Tibial nerve (tissue), 4 donors: ENCODE measurements around the gene GLP1R. TPM values are rescaled to one million over a fixed set of nuclear protein-coding genes. Genes with fewer than 3 reads are reported as not detected.

Source experiments
- DNase-seq, 2 donors: peaks; one replicate each; pipeline ENCODE4 v3.0.0-alpha.2; 2019; ENCODE audit warnings: low spot score in 2 of 2
- H3K27ac ChIP-seq, 4 donors: fragments of 200-600 bp; sonication (generic) in 3 of 4; one replicate each; pipeline ENCODE4 v1.5.1; 2017 to 2019; ENCODE audit warnings: mild to moderate bottlenecking in 1 of 4
- H3K27me3 ChIP-seq, 2 donors: fragments of 200-600 bp; sonication (generic) in 1 of 2; one replicate each; pipeline versions ENCODE4 v1.5.1 to v1.6.0; 2017 to 2019
- H3K36me3 ChIP-seq, 3 donors: fragments of 200-600 bp; sonication (generic); one replicate each; pipeline ENCODE4 v1.5.1; 2018 to 2019
- H3K4me1 ChIP-seq, 4 donors: fragments of 200-600 bp; sonication (generic) in 3 of 4; one replicate each; pipeline ENCODE4 v1.5.1; 2017 to 2019
- H3K4me3 ChIP-seq, 4 donors: fragments of 200-600 bp; sonication (generic) in 3 of 4; one replicate each; pipeline ENCODE4 v1.5.1; 2017 to 2019; ENCODE audit warnings: mild to moderate bottlenecking in 1 of 4, moderate library complexity in 1 of 4
- H3K9me3 ChIP-seq, 4 donors: fragments of 200-600 bp; sonication (generic) in 3 of 4; one replicate each; pipeline ENCODE4 v1.5.1; 2017 to 2019
- EP300 ChIP-seq, 2 donors: sonication (generic); formaldehyde crosslinking; IDR thresholded peaks; one replicate each; pipeline ENCODE4 v1.6.1; 2017; ENCODE audit warnings: antibody characterized with exemption in 2 of 2, mild to moderate bottlenecking in 1 of 2
- POLR2A ChIP-seq, 2 donors: fragments of 450-650 bp; IDR thresholded peaks; one replicate each; pipeline ENCODE4 v1.6.1; 2017; ENCODE audit warnings: antibody characterized with exemption in 2 of 2, mild to moderate bottlenecking in 2 of 2, moderate library complexity in 2 of 2
- WGBS, 2 donors: methylation state at CpG; one replicate each; pipeline ENCODE4 v1.1.5; 2018; 5-methylcytosine and 5-hydroxymethylcytosine counted together
- total RNA-seq, 4 donors: library from RNA; depleted of rRNA; stranded (reverse); fragments of >200 nt; gene quantifications; one replicate each; pipeline ENCODE4 v1.1.0, GENCODE V29; 2016
- TF ChIP-seq, protein P1 (sequence below), 5 experiments: fragments of 200-600 bp in 3 of 5; fragments of 450-650 bp in 2 of 5; sonication (generic) in 3 of 5; IDR thresholded peaks; one replicate each; pipeline ENCODE4 v1.5.1; 2016 to 2019; ENCODE audit warnings: antibody characterized with exemption in 5 of 5, mild to moderate bottlenecking in 3 of 5, moderate library complexity in 2 of 5

The GLP1R gene
- total RNA-seq, 4 donors from 2014 or later: 0.20 to 4.2 (median 1.3) TPM

DNA sequence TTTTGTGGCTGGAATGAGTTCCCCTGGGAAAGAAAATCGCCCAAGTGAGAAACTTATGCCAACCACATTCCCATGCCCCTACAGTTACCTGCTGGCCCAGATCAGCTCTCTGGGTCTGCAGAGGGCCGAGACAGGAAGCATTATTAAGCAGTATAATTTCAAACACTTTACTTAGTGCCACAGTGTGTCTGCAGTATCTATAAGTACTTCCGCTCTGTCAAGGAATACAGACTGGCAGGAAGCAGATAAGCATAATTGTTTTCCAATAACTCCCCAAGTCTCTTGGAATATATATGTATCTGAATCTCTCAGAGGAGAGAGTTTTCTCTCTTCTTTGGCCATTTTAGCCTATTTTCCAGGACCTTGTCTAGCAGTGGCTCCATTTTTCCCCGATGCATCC lies 41.5 kb downstream of the GLP1R start:
- H3K27ac ChIP-seq: no peak overlapping the region
- H3K4me3 ChIP-seq: no peak overlapping the region
- WGBS, 2 donors: 59 to 69% methylated on average over 4 of the region's 4 CpGs
- H3K27me3 ChIP-seq: peaks cover 0 to 2% of the 10 kb centered on the region in 2 donors
- H3K9me3 ChIP-seq: no peaks in the 10 kb centered on the region
- no peaks in the 10 kb centered on the region for H3K36me3 ChIP-seq
- TF ChIP-seq, protein P1, sequence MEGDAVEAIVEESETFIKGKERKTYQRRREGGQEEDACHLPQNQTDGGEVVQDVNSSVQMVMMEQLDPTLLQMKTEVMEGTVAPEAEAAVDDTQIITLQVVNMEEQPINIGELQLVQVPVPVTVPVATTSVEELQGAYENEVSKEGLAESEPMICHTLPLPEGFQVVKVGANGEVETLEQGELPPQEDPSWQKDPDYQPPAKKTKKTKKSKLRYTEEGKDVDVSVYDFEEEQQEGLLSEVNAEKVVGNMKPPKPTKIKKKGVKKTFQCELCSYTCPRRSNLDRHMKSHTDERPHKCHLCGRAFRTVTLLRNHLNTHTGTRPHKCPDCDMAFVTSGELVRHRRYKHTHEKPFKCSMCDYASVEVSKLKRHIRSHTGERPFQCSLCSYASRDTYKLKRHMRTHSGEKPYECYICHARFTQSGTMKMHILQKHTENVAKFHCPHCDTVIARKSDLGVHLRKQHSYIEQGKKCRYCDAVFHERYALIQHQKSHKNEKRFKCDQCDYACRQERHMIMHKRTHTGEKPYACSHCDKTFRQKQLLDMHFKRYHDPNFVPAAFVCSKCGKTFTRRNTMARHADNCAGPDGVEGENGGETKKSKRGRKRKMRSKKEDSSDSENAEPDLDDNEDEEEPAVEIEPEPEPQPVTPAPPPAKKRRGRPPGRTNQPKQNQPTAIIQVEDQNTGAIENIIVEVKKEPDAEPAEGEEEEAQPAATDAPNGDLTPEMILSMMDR (IDR thresholded peaks at IDR 0.05): no peak
- no peak for TF ChIP-seq POLR2A (IDR thresholded peaks at IDR 0.05)
- no peak for TF ChIP-seq EP300 (IDR thresholded peaks at IDR 0.05)
- H3K4me1 ChIP-seq: peaks cover 0 to 8% (median 0%) of the 10 kb centered on the region in 4 donors
- DNase-seq: no peak

DNA sequence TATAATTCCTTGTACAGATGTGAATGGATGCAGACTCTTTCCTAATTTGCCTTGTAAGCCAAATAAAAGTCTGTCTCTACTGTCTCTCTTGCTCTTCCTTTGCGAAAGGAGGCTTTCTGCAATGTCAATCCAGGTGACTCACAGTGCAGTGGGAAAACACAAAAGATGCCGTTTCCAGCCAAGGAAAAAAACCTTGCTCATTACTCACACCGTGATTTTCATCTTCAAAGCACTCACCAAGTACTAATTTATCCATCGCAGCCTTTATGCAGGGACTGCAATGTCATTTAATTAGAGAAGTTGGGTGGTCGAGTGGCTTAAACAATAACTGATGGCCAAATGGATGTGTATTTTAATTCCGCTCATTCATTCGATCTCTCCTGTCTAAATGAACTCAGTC lies 42.6 kb downstream of the GLP1R start:
- TF ChIP-seq POLR2A (IDR thresholded peaks at IDR 0.05): no peak
- no peak for TF ChIP-seq EP300 (IDR thresholded peaks at IDR 0.05)
- TF ChIP-seq, protein P1 (IDR thresholded peaks at IDR 0.05): no peak
- peaks cover 0 to 8% (median 0%) of the 10 kb centered on the region in 4 donors for H3K4me1 ChIP-seq
- no peak overlapping the region for H3K4me3 ChIP-seq
- 73% methylated on average over 7 of the region's 7 CpGs for WGBS, 2 donors
- no peak overlapping the region for H3K27ac ChIP-seq
- H3K36me3 ChIP-seq: no peaks in the 10 kb centered on the region
- no peaks in the 10 kb centered on the region for H3K9me3 ChIP-seq
- no peak for DNase-seq
- H3K27me3 ChIP-seq: no peaks in the 10 kb centered on the region

DNA sequence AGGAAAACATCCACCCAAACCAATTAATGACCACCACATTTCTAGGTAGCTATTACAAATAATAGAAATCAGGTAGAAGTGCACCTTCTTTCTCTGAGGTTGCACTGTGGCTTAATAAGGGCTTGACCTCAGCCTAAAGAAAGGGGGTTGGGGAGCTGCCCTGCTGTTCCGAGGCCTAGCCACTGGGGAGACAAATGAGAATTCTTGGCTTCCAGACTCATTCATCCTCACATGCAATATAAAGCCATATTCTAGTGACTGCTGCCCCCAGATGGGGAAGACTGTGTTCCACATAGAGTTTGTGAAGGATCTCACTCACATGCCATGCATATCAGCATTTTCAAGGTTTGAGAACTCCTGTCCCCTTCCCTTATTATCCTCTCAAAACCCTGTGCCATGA lies 43.5 kb downstream of the GLP1R start:
- no peak overlapping the region for H3K4me3 ChIP-seq
- H3K36me3 ChIP-seq: no peaks in the 10 kb centered on the region
- DNase-seq: no peak
- H3K4me1 ChIP-seq: peaks cover 0 to 8% (median 0%) of the 10 kb centered on the region in 4 donors
- TF ChIP-seq POLR2A (IDR thresholded peaks at IDR 0.05) (no peak), EP300 (IDR thresholded peaks at IDR 0.05) (no peak)
- TF ChIP-seq, protein P1 (IDR thresholded peaks at IDR 0.05): peak in 1 of 5 experiments; percentile 22
- 20 to 27% methylated on average over 1 of the region's 1 CpG for WGBS, 2 donors
- H3K27ac ChIP-seq: no peak overlapping the region
- no peaks in the 10 kb centered on the region for H3K9me3 ChIP-seq
- H3K27me3 ChIP-seq: no peaks in the 10 kb centered on the region

DNA sequence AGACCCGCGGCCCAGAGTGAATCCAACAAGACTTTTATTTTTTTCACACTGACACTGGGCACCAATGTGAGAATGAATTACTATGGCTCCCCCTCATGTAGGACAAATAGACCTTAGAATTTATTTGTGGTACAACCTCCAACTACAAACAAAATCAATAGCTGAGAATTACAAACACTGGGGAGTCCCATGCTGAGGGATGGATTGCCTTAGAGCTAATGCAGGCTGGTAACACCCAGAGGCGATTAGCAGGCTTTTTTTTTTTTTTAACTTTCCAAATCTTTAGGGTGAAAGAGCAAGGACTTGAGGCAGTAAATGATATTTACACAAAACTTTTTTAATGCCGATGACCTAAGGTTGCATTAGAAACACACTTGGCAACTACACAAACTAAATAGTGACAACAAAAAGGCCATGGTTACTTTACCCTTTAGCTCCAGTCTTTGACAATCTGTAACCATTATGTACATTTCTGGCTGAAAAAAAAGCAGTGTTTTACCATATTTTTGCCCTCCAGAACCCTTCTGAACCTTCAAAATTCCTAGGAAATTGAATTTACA lies 44.6 kb downstream of the GLP1R start:
- H3K4me1 ChIP-seq: peaks cover 0 to 3% (median 0%) of the 10 kb centered on the region in 4 donors
- WGBS, 2 donors: 76 to 81% methylated on average over 4 of the region's 4 CpGs
- TF ChIP-seq EP300 (IDR thresholded peaks at IDR 0.05) (no peak), POLR2A (IDR thresholded peaks at IDR 0.05) (no peak)
- TF ChIP-seq, protein P1 (IDR thresholded peaks at IDR 0.05): no peak
- no peaks in the 10 kb centered on the region for H3K9me3 ChIP-seq
- H3K36me3 ChIP-seq: no peaks in the 10 kb centered on the region
- H3K4me3 ChIP-seq: no peak overlapping the region
- H3K27me3 ChIP-seq: no peaks in the 10 kb centered on the region
- DNase-seq: no peak
- H3K27ac ChIP-seq: no peak overlapping the region

DNA sequence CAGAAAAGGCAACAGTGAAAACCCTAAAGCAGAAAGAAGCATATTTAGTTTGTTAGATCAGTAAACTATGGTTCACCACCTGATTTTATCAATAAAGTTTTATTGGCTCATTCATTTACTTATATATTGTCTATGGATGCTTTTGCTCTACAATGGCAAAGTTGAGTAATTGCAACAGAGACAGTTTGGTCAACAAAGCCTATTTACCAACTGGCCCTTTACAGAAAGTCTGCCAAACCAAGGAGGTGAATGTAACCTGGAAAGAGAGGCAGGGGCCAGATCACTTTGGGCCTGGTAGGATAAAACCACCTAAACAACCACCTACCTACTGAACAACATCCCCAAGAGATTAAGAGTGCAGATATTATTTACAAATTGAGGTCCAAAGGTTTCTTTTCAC lies 47.0 kb downstream of the GLP1R start:
- Histone ChIP-seq H3K4me1 (no peaks in the 10 kb centered on the region), H3K4me3 (no peak overlapping the region), H3K27ac (no peak overlapping the region), H3K9me3 (no peaks in the 10 kb centered on the region), H3K27me3 (no peaks in the 10 kb centered on the region), H3K36me3 (no peaks in the 10 kb centered on the region)
- no peak for DNase-seq
- TF ChIP-seq, protein P1 (IDR thresholded peaks at IDR 0.05): no peak
- no peak for TF ChIP-seq EP300 (IDR thresholded peaks at IDR 0.05)
- no peak for TF ChIP-seq POLR2A (IDR thresholded peaks at IDR 0.05)
